ENCODE measurements around the gene PEX14.
A peak's percentile ranks its signal among the peaks of the same experiment; 100 is the strongest.

The PEX14 gene

DNA sequence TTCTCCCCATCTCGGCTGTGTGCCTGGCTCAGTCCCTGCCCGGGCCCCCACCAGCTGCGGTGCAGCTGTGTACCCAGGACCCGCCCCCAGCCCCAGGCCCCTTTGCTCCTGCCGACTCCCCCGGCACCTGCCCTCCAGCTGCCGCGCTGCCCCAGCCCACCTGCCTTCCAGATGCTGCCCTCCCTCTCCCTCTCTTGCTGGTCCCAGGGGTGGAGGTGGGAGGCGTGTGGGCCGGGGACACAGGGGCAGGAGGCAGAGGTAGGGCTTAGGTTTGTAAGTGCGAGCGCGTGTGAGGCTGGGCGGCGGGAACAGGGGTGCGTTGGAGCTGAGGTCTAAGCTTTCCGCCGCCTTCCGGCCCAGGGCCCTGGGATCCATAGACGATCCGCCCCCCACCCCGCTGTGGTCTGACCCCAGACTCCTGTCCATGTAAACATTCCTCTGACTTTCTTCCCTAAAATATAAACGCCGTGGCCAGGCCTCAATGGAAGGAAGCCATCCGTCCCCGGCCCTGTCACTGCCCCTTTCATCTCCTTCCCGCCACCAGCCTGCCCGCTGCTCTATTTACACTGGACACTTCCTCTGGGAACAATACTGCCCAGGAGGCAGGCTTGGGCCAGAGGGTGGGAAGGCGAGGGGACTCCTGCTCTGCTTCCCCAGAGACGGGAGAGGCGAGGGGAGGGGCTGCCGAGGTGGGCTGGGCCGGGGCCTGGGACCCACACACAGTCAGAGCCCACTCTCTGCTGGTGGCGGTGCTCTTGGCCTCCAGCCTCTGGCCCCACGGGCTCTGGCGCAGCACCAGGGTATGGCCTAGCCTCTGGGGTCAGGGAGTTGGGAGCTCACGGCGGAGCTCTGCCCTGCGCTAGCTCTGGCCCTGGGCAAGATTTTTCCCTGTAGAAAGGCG lies 193.4 kb downstream of the PEX14 start:
- no peak for DNase-seq (ENCODE audit: low read depth)

DNA sequence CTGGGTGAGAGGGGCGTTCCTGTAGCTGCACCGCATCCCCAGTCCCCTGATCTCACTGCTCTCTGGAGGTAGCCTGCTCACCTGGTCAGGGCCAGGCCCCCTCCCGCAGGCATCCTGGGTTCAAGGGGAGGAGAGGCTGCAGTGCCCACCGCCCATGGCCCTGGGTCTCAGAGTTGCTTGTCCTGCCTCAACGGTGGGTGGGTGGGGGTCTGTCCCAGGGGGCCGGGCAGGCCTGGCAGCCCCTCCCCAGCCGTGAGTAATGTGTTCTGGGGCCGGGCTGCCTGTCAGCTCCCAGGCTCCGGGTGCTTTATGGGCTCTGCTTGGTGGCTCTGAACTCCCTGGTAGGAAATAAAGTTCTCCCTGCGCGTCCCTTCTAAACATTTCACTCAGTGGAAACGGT lies 194.8 kb downstream of the PEX14 start:
- DNase-seq (ENCODE audit: low read depth) = no peak

DNA sequence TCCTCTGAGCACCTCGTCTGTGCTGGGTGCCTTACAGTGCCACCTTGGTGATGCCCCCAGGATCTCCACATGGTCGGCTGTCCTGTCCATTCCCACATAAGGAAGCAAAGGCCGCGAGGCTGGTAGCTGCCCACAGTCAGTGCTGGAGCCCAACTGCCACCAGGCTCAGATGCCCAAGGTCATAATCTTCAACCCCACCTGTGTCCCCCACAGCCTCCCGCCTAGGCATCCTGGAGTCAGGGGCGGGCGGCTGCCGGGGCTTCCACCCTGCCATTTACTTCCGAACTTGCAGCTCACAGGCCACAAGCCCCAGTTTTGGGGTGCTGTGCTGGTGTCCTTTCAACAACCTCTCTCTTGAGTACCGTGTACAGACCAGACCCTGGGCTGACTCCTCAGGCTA lies 195.4 kb downstream of the PEX14 start:
- no peak for DNase-seq (ENCODE audit: low read depth)

DNA sequence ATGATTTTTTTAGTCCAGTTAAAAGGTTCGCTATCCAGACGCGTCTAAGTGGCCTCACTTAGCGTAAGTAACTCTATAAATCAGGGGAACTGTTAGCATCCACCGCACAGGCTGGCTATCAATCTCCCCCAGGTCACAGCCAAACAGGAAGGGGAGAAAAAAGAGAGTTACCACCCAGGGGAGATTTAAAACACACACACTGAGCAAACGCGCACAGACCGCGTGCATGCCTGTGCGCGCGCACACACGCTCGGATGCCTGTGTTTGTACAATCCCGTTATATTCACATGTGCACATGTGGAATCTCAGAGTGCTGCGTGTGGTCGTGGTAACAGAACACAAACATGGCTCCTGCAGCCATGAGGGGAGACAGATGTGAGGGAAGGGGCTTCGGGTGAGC lies 196.3 kb downstream of the PEX14 start:
- no peak for DNase-seq (ENCODE audit: low read depth)

DNA sequence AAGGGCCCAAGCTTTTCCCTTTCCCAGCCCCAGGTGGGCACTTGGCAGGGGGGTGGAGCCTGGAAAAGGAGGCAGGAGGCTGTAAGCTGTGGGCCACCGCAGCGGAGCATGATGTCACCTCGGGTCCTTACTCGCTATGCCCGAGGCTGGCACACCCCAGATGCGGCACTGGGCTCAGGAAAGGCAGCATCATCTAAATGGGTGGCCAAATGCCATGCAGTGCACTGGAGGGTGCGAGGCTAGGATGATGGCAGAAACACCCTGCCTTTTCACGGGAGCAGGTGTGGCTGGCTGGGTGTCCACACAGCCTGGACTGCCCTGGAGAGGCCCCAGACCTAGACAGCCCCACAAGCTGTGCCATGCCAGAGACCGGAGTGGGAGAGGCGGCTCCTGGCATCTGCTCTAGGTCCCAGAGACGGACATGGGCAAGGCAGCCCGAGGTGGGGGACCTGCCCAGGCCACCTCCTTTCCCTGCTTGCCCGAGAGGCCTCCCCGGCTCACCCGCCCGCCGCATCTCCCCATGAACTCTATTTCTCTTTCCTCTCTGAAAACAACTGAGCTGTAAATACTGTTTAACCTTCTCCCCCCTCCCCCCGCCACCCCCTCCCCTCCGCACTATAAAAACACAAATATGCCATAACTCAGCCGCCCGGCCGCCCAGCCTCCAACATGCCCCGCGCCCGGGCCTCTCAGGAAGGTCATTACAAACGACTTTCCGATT lies 197.0 kb downstream of the PEX14 start:
- no peak for DNase-seq (ENCODE audit: low read depth)

DNA sequence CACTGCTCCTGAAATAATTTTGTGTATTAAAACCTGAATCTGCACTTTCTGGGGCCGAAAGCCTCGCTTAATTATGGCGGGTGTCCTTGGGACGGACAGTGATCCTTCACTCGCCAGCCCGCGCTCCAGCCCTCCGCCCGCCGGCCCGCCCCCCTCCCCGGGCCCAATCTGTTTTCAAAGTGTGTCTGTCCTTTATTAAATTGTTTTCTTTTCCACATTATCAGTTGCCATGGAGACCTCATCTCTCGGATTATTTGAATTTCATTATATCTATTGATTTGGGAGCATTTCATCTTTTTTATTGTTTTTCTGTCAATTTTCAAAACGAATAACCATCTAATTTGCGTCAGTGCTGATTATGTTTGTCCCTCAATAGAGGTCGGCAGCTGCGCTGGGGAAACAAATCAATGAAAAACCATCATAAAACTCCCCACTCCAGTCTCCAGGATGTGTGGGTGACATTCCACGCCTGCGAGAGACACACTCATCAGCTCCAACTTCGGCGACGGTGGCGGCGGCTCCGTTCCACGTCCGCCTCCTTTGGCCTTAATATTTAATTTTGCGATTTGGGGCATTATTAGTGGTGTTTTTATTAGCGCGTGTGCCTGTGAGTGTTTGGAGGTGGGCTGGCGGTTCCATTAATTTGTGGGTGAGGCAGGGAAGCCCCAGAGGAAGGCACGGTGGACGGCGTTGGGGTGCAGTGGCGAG lies 197.7 kb downstream of the PEX14 start:
- no peak for DNase-seq (ENCODE audit: low read depth)

DNA sequence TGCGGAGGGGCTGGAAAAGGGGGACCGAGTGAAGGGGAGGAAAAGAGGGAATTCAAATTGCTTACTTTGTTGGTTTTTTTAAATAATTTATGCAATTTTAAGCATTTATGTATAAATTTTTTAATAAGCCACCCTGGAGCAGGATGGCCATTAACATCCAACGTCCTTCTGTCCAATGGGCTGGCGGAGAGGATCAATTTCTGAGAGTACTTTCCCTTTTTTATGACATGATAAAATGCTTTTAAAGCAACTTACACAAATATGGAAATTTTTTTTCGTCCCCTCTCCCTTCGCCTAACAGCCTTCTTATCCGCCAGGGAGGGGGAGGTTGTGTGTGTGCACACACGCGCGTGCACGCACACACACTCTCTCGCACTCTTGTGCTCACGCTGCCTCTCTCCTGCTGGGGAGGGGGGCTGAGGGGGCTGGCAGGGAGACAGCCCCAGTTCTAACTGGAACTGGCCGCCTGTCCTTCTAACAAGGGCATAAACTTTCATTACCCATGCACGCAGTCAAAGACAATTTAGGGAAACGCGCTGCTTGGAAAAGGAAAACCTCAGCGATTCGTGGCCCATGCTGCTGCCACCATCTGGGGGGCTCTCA lies 198.5 kb downstream of the PEX14 start:
- DNase-seq (ENCODE audit: low read depth) = no peak

DNA sequence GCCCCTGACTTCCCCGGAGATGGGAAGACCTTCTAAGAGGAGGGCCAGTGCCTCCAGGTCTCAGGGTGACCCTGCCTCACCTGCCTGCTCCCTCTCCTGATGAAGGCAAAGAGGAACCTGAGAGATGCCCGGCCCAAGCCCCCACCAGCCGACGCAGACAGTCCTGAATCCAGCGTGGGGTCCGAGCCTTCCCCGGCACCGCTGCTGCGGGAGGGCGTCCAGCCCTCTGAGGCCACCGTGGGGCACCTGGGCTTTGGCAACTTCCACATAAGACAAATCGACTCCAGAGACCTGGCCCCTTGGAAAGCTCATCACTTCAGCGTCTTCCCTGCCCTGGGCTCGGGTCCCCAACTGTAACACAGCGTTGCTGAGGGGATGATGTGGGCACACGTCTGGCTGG lies 199.5 kb downstream of the PEX14 start:
- DNase-seq (ENCODE audit: low read depth) = no peak

DNA sequence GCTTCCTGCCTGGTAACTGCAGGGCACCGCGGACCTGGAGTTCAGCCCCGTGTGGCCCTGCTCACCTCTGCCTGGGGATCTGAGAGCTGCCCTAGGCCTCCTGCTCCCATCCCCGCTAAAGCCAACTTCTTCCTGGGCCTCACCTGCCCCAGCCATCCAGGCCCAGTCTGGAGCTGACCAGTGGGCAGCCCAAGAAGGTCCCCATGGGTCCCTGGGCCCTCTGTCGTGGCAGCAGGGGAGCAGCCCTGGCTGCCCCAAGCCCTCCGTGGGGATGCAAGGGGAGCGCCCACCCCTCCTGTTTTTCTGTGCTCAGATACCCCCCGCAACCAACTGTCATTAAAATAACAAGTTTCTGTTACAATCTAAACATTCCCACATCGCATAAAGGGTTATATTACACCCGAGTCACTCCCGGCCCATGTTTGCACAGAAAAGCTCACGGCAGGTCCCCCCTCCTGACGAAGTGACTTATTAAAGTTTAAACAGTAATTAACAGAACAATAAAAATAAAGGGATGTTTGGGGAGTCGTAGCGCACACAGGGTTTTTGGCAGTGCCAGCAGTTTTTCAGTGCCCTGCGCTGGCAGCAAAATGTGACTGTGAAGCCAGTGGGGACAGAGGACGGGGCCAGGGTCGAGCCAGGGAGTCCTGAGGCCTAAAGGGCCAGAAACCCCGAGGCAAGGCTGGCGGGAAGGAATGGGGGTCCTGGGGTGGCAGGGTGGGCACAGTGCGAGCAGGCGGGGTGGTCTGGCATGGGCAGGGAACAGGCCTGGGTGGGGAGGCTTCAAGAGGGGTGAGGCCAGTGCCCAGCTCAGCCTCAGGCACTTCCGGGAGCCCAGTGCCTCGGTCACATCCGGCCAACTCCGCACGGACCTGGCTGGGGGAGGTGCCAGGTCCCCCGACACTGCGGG lies 200.2 kb downstream of the PEX14 start:
- no peak for DNase-seq (ENCODE audit: low read depth)

DNA sequence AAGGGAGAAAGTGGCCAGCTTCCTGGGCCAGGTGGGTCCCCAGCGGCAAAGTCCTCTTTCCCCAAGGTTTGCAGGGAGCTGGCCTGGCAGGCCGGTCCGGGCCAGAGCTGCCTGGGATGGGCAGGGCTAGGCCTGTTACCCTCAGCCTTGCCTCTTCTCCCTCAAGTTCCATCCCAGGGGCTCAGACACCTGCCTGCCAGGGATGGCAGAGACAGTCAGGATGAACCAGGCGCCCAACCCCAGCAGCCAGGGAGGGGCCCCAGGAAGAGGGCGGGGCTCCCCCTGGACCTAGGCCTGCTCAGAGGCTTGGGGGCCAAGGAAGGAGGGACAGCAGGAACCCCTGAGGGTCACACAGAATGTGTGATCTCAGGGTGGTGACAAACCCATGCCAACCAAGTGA lies 201.1 kb downstream of the PEX14 start:
- no peak for DNase-seq (ENCODE audit: low read depth)

DNA sequence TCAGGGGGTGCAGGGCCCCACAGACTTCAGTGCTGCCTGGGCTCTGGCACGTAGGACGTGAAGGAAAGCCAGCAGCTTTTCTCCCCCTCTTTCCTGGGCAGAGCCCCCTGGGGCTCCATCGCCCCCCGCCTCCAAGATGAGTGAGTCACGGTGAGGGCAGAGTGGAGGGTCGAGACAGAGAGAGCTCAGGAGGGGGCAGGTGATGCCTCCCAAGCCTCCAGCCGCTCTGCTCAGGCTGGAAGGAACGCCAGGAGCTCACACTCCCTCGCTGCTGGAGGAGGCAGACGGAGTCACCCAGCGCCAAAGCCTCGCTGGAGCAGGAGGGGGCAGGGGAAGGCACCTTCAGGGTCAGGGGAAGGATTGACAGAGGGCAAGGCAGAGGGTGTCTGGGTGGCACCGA lies 202.2 kb downstream of the PEX14 start:
- DNase-seq (ENCODE audit: low read depth) = no peak

DNA sequence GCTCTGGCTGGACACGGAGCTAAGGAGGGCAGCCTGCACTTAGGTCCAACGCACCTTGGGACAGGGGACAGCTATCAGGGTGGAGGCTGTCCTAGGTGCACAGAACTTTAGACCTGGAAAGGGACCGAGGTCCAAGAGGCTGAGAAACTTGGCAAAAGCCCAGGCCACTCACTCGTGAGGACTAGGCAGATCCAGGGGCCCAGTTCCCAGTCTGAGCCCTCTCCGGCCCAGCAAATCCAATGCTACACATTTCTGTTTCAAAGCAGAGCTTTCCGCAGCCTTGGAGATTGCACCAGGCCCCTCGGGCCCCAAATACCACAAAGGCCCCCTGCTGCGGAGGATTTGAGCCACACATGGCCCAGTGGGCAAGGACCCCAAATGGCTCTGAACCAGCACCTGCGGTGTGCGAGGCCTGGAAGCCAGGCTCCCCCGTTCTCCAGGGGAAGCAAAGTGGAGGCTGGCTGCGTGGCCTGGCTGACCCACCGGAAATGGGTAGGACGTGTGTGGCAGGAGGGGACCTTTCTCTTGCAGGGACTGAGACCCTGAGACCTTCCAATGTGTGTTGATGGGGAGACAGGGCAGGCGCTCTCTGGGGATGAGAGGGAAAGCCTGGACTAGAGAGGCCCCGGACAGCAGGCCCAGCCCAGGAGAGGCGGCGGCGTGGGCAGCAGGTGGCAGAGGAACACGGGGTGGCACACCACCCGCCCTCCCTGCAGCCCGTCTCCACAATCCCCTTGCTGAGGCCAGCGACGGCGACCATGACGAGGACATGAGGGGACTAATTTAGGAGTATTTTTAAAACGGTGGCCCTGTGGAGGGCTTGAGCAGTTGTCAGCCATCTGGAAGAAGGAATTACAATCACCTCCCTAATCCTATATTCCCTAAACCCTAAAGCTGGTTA lies 203.0 kb downstream of the PEX14 start:
- no peak for DNase-seq (ENCODE audit: low read depth)

DNA sequence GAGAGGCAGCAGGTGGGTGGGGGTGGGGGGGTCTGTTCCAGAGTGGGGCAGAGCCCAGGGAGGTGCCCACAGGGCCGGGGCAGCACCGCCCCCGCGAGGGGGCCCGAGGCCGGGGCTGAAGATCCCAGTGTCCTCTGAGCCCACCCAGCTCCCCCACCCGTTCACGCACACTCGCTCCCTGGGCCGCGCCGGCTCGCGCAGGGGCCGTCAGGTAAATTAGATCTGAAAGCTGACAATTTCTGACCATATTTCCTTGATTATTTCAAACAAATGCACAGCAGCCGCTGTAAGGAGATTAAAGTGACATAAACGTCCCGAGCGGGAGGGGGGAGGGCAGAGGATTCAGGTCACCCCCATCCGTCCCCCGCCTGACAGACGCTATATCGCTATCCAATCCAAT lies 203.7 kb downstream of the PEX14 start:
- no peak for DNase-seq (ENCODE audit: low read depth)

DNA sequence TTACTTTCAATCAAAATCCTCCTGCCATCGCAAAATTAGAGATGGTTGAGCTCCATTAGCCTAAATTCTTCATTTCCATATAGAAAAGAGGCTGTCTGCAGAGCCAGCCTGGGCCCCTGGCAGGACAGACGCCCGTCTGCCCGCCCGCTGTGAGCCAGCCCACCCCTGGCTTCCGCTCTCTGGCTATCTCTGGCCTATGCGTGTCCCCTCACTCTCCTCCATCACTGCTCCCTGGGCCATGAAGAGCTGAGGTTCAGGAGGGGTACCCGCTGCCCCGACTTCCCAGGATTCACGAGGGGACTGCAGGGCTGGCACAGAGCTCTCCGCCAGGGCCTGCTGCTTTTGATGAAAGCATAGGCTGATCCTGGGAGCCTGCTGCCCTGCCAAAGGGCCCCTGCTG lies 204.1 kb downstream of the PEX14 start:
- no peak for DNase-seq (ENCODE audit: low read depth)

DNA sequence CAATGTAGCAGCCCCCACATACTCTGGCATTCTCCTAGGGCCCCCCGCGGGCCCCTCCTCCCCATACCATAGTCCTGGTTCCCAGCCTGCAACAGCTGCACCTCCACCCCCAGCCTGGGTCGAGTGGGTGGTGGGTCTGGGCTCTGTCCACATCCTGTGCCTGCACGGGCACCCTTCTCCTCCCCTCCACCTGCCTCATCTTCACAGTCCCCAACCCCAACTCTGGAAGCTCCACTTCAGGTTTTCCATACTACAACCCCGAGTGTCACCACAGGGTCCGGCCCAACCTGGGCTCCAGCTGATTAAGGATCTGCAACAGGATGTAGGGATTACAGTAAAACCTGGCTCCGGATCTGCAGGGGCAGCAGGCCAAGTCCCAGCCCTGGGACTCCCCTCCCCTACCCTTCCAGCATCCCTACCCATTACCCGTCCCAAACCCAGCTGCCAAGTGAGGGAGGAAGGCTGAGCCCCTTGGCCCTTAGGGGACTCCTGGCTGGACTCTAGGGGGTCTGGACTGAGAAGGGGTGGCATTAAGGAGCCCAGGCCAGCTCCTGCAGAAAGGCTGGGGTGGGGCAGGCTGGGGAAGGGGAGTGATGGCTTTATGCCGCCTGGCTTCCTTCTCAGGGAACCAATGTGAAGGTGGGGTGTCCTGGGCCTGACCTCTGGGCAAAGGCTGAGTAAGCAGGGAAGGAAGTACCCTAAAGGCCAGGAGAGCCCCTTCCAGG lies 204.9 kb downstream of the PEX14 start:
- DNase-seq (ENCODE audit: low read depth) = peak; percentile 69
